Sciatic nerve (tissue), 2 donors: ENCODE measurements around the gene TCIRG1. TPM values are rescaled to one million over a fixed set of nuclear protein-coding genes. Genes with fewer than 3 reads are reported as not detected.

Experiments used
- ATAC-seq: fragments of 200-7000 bp; cut with Tn5 transposase; one replicate; pipeline ENCODE4 v1.9.1; 2020; ENCODE audit warnings: mild to moderate bottlenecking, moderate library complexity
- DNase-seq: peaks from one replicate; pipeline ENCODE4 v3.0.0-alpha.2; 2020; ENCODE audit warnings: low spot score
- intact Hi-C: fragments of 100-400 bp; cut with DNase I; formaldehyde crosslinking; loops from one replicate; pipeline ENCODE4 v1.14.2; 2022
- microRNA-seq: library from miRNA; unstranded; fragments of <30 nt; microRNA quantifications from one replicate; pipeline ENCODE4 v1.2.0, GENCODE V29; 2020
- total RNA-seq: library from RNA; stranded (reverse); fragmentation: NEBNext Ultra II Directional; extraction: Animal tissue kit (Norgen Biotek cat#: 25700); gene quantifications from one replicate; pipeline ENCODE4 v1.2.1, GENCODE V29; 2021
- donor health status: DM: no; HTN: no; CAD: no.
- donor health status: DM: no; HTN: no; CAD: no.

TCIRG1 gene
- total RNA-seq, 1 donor from 2014 or later = 128 TPM

- ATAC-seq (peak; percentile 55), DNase-seq (no peak)
- intact Hi-C loops = no loop called here
These were observed 60.9 kb downstream of the TCIRG1 start for GRCh38 chr11:68099474-68100405.

Small RNA genes within 50 kb of the gene (microRNA-seq; reads per million reads assigned to microRNA genes)
- gene MIR4691 = not detected
- not detected for gene MIR6753
- not detected for gene MIR7113

Other genes with a start within 250 kb of the TCIRG1 start
- gene UNC93B1, start 34.9 kb upstream of the TCIRG1 start, total RNA-seq = 37.0 TPM
- 46.7 TPM for gene ALDH3B1, start 28.7 kb upstream of the TCIRG1 start, total RNA-seq
- gene NDUFS8, start 8.3 kb upstream of the TCIRG1 start, total RNA-seq = 63.9 TPM
- 38.0 TPM for gene CHKA, start 82.4 kb downstream of the TCIRG1 start, total RNA-seq
- gene KMT5B, start 174.3 kb downstream of the TCIRG1 start, total RNA-seq = 59.0 TPM
- 53.2 TPM for gene C11orf24, start 232.9 kb downstream of the TCIRG1 start, total RNA-seq